ENCODE results near the gene NAXD.

DNA sequence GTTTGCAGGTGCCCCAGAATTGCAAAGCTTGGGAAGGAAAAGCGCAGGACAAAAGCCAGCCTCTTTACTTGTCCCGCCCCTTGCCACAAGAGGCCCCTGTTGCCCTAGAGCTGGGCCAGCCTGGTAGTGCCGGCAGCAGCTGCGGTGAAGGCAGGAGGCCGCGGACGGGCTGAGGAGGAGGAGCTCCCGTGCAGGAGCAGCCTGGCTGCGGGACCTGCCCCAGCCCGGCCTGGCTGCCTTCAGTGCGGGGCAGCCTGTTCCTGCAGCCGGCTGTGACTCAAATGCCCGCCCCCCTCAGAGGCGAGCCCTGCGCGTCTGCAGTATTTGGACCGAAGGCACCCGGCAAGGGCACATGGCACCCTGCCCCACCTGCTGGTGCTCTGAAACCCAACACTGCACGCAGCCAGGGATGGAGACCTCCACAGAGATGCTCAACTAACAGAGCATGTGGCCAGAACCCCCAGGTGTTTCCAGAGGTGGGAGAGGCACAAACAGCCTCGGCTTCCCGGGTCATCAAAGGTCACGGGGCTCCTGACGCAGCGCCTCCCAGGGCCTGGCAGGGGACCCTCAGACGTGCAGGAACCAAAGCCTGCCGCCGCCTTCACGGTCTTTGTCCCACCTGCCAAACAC, 29.7 kb downstream of the NAXD start:
- TF ChIP-seq, protein P1, sequence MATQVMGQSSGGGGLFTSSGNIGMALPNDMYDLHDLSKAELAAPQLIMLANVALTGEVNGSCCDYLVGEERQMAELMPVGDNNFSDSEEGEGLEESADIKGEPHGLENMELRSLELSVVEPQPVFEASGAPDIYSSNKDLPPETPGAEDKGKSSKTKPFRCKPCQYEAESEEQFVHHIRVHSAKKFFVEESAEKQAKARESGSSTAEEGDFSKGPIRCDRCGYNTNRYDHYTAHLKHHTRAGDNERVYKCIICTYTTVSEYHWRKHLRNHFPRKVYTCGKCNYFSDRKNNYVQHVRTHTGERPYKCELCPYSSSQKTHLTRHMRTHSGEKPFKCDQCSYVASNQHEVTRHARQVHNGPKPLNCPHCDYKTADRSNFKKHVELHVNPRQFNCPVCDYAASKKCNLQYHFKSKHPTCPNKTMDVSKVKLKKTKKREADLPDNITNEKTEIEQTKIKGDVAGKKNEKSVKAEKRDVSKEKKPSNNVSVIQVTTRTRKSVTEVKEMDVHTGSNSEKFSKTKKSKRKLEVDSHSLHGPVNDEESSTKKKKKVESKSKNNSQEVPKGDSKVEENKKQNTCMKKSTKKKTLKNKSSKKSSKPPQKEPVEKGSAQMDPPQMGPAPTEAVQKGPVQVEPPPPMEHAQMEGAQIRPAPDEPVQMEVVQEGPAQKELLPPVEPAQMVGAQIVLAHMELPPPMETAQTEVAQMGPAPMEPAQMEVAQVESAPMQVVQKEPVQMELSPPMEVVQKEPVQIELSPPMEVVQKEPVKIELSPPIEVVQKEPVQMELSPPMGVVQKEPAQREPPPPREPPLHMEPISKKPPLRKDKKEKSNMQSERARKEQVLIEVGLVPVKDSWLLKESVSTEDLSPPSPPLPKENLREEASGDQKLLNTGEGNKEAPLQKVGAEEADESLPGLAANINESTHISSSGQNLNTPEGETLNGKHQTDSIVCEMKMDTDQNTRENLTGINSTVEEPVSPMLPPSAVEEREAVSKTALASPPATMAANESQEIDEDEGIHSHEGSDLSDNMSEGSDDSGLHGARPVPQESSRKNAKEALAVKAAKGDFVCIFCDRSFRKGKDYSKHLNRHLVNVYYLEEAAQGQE (IDR thresholded peaks at IDR 0.05; ENCODE audit: unreplicated experiment), result no peak
- TF ChIP-seq EZH2 (IDR thresholded peaks at IDR 0.05; ENCODE audit: low read depth, unreplicated experiment), result no peak
- TF ChIP-seq POLR2AphosphoS5 (IDR thresholded peaks at IDR 0.05; ENCODE audit: low read depth), result 0 out of 2 replicates have a peak, but pooled peaks have one; percentile 24
- TF ChIP-seq, protein P2, sequence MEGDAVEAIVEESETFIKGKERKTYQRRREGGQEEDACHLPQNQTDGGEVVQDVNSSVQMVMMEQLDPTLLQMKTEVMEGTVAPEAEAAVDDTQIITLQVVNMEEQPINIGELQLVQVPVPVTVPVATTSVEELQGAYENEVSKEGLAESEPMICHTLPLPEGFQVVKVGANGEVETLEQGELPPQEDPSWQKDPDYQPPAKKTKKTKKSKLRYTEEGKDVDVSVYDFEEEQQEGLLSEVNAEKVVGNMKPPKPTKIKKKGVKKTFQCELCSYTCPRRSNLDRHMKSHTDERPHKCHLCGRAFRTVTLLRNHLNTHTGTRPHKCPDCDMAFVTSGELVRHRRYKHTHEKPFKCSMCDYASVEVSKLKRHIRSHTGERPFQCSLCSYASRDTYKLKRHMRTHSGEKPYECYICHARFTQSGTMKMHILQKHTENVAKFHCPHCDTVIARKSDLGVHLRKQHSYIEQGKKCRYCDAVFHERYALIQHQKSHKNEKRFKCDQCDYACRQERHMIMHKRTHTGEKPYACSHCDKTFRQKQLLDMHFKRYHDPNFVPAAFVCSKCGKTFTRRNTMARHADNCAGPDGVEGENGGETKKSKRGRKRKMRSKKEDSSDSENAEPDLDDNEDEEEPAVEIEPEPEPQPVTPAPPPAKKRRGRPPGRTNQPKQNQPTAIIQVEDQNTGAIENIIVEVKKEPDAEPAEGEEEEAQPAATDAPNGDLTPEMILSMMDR (conservative IDR thresholded peaks at IDR 0.05; ENCODE audit: low read depth in 2 of 2), result peak; percentile 58 to 85

All from GM23338 (cell line).